Measurements from ENCODE around the gene KRTAP5-5.
"Not testable (repeated sequence)": the region's sequence is repeated elsewhere in the genome, so short reads cannot be mapped to it uniquely, and the experiment has no call there.

KRTAP5-5 gene

GRCh38 chr11:1607901-1608300 lies 21.7 kb upstream of the KRTAP5-5 start:
- DNase-seq, result not testable (repeated sequence)

GRCh38 chr11:1608363-1608762 lies 21.2 kb upstream of the KRTAP5-5 start, which contains the start of gene KRTAP5-3:
Gene KRTAP5-3, minus strand, starts transcription at chr11:1608463. Its CDS starts 78 bp downstream, at chr11:1608385.
- no peak for DNase-seq

GRCh38 chr11:1618231-1618630 lies 11.3 kb upstream of the KRTAP5-5 start:
- no peak for DNase-seq

GRCh38 chr11:1619449-1619848 lies 10.1 kb upstream of the KRTAP5-5 start:
- DNase-seq, result no peak

GRCh38 chr11:1622086-1622485 lies 7.5 kb upstream of the KRTAP5-5 start, which contains the start of gene KRTAP5-4:
Gene KRTAP5-4, minus strand, starts transcription at chr11:1622138. Its CDS starts 45 bp downstream, at chr11:1622093.
- no peak for DNase-seq

GRCh38 chr11:1623716-1624115 lies 5.9 kb upstream of the KRTAP5-5 start:
- DNase-seq, result no peak

GRCh38 chr11:1624621-1625020 lies 5.0 kb upstream of the KRTAP5-5 start:
- no peak for DNase-seq

GRCh38 chr11:1625541-1625940 lies 4.0 kb upstream of the KRTAP5-5 start:
- no peak for DNase-seq

GRCh38 chr11:1628506-1629325 lies 859 bp upstream of the KRTAP5-5 start:
- peak; percentile 95 for DNase-seq

GRCh38 chr11:1630271-1630670 lies 696 bp downstream of the KRTAP5-5 start:
- DNase-seq, result no peak

- no peak for DNase-seq
Measured at GRCh38 chr11:1631066-1631568, 1.5 kb downstream of the KRTAP5-5 start.

GRCh38 chr11:1632053-1632714 lies 2.6 kb downstream of the KRTAP5-5 start:
- no peak for DNase-seq

GRCh38 chr11:1633864-1634263 lies 4.3 kb downstream of the KRTAP5-5 start:
- DNase-seq, result no peak

- no peak for DNase-seq
Measured at GRCh38 chr11:1636291-1636950, 6.8 kb downstream of the KRTAP5-5 start.

- DNase-seq, result no peak
Measured at GRCh38 chr11:1637628-1638027, 8.1 kb downstream of the KRTAP5-5 start.

- no peak for DNase-seq
Measured at GRCh38 chr11:1638344-1638743, 8.8 kb downstream of the KRTAP5-5 start.

- no peak for DNase-seq
Measured at GRCh38 chr11:1639102-1639620, 9.6 kb downstream of the KRTAP5-5 start.

- no peak for DNase-seq
Measured at GRCh38 chr11:1639666-1640065, 10.1 kb downstream of the KRTAP5-5 start.

- peak; percentile 94 for DNase-seq
Measured at GRCh38 chr11:1640076-1640946, 10.7 kb downstream of the KRTAP5-5 start.

GRCh38 chr11:1641096-1641495 lies 11.5 kb downstream of the KRTAP5-5 start:
- no peak for DNase-seq

GRCh38 chr11:1642288-1643145 lies 12.9 kb downstream of the KRTAP5-5 start:
- DNase-seq, result no peak

Data from 8988T (cell line).